ENCODE measurements around the gene ADCY1.

GRCh38 chr7:45574416-45574668 lies 174 bp downstream of the ADCY1 start:
- TF ChIP-seq, protein P1, sequence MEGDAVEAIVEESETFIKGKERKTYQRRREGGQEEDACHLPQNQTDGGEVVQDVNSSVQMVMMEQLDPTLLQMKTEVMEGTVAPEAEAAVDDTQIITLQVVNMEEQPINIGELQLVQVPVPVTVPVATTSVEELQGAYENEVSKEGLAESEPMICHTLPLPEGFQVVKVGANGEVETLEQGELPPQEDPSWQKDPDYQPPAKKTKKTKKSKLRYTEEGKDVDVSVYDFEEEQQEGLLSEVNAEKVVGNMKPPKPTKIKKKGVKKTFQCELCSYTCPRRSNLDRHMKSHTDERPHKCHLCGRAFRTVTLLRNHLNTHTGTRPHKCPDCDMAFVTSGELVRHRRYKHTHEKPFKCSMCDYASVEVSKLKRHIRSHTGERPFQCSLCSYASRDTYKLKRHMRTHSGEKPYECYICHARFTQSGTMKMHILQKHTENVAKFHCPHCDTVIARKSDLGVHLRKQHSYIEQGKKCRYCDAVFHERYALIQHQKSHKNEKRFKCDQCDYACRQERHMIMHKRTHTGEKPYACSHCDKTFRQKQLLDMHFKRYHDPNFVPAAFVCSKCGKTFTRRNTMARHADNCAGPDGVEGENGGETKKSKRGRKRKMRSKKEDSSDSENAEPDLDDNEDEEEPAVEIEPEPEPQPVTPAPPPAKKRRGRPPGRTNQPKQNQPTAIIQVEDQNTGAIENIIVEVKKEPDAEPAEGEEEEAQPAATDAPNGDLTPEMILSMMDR (IDR thresholded peaks at IDR 0.05; ENCODE audit: low read length) = no peak
- TF ChIP-seq EZH2phosphoT487 (IDR thresholded peaks at IDR 0.05; ENCODE audit: low read length) (no peak), EZH2 (optimal IDR thresholded peaks at IDR 0.05; ENCODE audit: low read depth, low read length) (no peak)
